Prostate gland (tissue), 2 donors: Measurements from ENCODE around the gene OR2A12.

Source experiments
- POLR2A ChIP-seq: fragments of 450-650 bp; IDR thresholded peaks from one replicate; pipeline ENCODE4 v1.6.1; 2016; ENCODE audit warnings: antibody characterized with exemption, mild to moderate bottlenecking
- POLR2AphosphoS5 ChIP-seq: sonication (generic); formaldehyde crosslinking; IDR thresholded peaks from one replicate; pipeline ENCODE4 v1.6.1; 2017; ENCODE audit warnings: antibody characterized with exemption
- TF ChIP-seq, protein P1 (sequence below), 4 experiments: fragments of 200-600 bp in 2 of 4; fragments of 450-650 bp in 2 of 4; sonication (generic) in 2 of 4; IDR thresholded peaks; 1 replicate in 3 of 4; 2 replicates in 1 of 4; pipeline ENCODE4 v1.5.1; 2016 to 2019; ENCODE audit warnings: antibody characterized with exemption in 4 of 4, mild to moderate bottlenecking in 2 of 4, moderate library complexity in 2 of 4

DNA sequence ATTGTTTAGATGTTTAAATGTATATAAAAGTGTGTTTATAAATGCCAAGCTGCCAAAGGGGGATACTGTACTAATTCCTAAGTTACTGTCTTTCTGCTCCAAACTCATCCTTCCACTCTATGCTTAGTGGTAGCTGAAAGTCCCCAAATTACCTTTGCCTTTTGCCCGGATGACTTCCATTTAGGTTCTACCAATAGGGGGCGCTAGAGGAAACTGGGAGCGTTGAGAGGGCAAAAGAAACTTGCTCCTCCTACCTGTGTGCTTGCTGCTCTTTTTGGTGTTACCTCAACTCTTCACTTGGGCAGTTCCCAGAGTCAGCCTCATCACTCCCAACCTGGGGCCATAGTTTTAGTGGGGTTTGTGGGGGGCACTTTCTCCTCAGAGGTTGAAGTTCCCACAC lies 22.4 kb upstream of the OR2A12 start:
- TF ChIP-seq, protein P1, sequence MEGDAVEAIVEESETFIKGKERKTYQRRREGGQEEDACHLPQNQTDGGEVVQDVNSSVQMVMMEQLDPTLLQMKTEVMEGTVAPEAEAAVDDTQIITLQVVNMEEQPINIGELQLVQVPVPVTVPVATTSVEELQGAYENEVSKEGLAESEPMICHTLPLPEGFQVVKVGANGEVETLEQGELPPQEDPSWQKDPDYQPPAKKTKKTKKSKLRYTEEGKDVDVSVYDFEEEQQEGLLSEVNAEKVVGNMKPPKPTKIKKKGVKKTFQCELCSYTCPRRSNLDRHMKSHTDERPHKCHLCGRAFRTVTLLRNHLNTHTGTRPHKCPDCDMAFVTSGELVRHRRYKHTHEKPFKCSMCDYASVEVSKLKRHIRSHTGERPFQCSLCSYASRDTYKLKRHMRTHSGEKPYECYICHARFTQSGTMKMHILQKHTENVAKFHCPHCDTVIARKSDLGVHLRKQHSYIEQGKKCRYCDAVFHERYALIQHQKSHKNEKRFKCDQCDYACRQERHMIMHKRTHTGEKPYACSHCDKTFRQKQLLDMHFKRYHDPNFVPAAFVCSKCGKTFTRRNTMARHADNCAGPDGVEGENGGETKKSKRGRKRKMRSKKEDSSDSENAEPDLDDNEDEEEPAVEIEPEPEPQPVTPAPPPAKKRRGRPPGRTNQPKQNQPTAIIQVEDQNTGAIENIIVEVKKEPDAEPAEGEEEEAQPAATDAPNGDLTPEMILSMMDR (IDR thresholded peaks at IDR 0.05), result peak in 1 of 4 experiments; percentile 27
- TF ChIP-seq POLR2A (no peak), POLR2AphosphoS5 (no peak)
